ENCODE results near the gene MCTS1.
"Not testable (repeated sequence)": the region's sequence is repeated elsewhere in the genome, so short reads cannot be mapped to it uniquely, and the experiment has no call there.

Gene MCTS1, protein sequence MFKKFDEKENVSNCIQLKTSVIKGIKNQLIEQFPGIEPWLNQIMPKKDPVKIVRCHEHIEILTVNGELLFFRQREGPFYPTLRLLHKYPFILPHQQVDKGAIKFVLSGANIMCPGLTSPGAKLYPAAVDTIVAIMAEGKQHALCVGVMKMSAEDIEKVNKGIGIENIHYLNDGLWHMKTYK

DNA sequence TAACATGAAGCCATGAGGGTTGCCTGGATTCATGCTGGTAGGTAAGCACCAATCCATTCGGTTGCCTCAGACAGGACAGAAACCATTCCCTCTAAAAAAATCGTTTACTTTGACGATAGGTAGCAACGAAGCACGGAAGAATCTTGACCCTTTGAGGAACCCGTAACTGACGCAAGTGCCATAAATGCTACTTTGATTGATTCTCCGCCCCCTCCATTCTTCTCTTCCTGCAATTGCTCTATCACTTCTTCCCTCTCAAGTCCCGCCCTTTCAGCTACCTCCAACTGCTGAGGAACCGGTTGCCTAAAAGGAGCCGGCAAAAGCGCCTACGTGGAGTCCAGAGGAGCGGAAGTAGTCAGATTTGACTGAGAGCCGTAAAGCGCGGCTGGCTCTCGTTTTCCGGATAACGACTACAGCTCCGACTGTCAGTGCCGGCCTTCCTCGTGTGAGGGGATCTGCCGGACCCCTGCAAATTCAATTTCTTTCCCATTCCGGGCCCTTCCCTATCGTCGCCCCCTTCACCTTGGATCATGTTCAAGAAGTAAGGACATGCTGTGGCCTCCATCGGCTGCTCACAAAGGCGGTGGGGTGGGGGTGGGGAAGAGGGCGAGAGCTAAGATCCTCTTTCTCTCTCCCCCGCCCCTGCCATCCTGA lies at the start of gene MCTS1:
Gene MCTS1, plus strand, starts transcription at position 395 of the 654 bp plus-strand sequence. Its CDS starts 136 bp downstream, at position 531.
- peak; percentile 26 to 41 for DNase-seq (ENCODE audit: low read depth in 2 of 2, low spot score in 1 of 2)

DNA sequence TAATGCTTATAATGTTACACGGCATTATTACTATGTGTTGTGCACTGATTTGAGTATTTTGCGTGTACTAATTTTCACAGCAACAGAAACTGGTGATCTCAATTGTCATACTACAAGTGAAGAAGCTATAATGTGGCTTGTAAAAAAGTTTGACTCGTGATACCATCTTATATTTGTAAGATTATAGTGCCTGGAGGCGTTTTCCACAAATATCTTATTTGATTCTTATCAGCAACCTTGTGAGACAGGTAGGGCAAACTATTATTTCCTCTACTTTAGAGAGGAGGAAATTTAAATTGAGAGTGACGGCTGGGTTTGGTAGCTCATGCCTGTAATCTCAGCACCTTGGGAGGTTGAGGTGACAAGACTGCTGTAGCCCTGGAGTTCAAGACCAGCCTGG lies 47.6 kb upstream of the MCTS1 start:
- DNase-seq (ENCODE audit: low read depth in 2 of 2, low spot score in 1 of 2): no peak

DNA sequence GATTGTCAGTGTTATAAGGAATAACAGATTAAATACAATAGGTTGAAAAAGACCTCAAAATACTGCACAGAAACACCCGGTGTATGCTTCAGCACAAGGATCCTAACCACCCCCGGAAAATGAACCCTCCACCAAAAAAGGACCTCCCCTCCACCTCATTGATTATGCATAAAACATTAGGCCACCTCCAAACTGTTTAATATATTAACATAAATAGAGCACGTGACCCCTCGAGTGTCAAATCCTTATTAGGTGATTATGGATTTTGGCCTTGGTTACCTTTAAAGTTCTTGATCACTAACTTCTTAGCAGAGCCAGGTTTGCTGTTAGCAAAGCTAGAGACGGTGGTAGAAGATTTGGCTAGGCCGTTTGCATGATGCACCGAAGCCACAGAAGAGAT lies 44.1 kb upstream of the MCTS1 start:
- no peak for DNase-seq (ENCODE audit: low read depth in 2 of 2, low spot score in 1 of 2)

DNA sequence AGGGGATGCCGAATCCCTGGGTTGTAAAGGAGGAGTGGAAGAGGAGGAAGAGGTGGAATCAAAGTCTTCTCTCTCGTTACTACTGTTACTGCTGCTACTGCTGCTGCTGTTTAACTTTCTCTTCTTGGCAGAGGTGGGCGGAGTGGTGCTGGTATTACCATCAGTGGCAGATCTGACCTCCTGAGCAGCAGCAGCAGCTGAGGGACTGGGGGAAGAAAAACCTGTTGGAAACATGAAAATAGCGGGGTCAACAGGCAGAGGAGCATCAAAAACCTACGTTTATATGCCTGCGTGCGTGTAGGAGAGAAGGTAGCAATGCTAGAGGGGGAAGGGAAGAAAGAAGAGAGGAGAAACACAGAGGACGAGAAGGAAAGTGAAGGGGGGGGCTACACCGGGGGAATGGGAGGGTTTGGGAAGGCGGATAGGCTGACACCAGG lies 43.5 kb upstream of the MCTS1 start:
- DNase-seq (ENCODE audit: low read depth in 2 of 2, low spot score in 1 of 2): no peak

DNA sequence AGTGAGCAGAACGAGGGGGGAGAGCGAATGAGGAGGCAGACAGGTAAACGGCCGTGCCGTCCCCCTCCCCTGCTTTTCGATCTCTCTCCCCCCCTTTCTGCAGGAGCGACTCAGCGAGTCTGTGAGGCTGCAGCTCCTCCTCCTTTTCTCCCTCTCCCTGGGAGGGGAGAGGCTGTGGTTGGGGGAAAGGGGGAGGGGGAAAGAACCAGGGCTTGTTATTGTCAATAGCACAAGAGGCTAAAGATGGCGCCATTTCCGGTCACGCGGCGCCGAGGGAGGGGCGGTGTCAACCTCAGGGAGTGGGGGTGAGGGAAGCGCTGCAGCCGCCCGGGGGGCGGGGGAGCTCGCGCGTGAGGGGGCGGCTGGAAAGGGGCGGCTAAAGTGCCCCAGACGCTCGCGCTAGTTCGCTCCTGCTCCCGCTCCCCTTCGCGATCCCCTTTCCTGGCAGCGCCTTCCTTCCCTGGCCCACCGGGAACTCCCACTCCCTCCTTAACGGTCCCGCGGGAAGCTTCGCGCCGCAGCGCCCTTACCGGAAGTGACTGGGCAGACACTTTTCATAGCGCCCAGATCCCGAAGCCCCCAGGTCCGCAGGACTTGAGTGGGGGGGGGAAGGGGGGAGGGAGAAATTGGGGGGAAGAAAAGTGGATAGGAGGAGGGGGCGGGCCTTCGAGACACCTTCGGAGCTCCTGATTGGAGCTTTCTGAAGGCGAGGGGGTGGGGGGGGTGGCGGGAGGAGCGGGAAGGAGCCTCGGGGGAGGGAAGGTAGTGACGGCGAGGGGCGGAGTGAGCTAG lies 42.9 kb upstream of the MCTS1 start, which contains the start of gene CUL4B:
Gene CUL4B, minus strand, starts transcription at position 121 of the 792 bp plus-strand sequence. CDS start 324 bp downstream, outside the sequence.
- DNase-seq (ENCODE audit: low read depth in 2 of 2, low spot score in 1 of 2): peak; percentile 76 to 84

DNA sequence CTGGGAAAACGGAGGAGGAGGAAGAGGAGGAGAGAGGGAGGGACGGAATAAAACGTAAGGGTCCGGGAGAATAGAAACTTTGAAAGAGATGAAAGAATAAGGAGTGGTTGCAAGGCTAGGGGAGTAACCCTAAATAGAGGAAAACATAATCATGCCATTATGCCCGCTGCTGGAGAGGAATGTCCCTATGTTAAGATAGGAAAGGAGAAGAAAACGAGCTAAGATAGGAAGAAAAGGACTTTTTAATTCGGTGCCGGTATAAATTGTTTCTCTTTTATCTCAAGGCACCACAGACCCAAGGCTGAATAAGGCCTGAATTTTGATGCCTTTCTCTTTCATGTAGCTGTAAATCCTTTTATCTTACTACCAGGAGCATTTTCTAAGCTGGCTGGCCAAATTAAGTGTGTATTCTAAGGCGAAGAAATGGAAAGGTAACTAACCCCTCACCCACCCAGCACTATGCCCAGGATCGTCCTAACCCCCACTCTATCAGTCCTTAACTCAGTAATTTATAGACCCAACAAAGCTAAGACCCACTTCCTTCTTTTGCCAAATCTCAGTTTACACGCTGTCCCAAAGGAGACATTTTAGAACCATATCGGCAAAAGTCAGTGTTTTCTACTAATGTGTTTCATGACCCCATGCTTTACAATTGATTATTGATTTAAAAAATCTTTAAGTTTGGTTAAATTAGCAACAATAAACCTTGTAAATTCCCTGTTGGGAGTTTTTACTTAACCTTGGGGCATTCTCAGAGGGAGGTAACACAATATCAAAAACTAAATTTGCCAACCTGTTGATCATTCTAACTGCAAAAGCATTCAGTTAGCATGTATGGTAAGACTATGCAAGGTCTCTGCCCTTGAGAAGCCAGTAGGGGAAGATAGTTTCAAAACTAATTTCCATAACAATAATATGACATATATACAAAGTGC lies 42.0 kb upstream of the MCTS1 start:
- no peak for DNase-seq (ENCODE audit: low read depth in 2 of 2, low spot score in 1 of 2)

DNA sequence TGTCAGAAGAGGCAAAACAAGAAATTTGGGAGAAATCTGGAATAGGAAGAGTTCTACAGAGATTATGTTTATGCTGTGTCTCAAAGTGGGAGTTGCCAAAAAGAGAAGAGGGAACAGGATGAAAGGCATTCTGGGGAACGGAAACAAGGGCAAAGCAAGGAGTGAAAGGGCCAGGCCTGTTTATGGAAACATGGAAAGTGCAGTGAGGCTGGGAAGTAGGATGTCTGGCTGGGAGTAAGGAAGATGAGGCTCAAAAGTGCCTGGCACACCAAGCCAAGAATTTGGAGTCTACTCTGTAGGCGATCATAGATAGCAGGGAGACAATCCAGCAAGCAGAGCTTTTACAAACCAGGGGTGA lies 41.4 kb upstream of the MCTS1 start:
- DNase-seq (ENCODE audit: low read depth in 2 of 2, low spot score in 1 of 2): no peak

DNA sequence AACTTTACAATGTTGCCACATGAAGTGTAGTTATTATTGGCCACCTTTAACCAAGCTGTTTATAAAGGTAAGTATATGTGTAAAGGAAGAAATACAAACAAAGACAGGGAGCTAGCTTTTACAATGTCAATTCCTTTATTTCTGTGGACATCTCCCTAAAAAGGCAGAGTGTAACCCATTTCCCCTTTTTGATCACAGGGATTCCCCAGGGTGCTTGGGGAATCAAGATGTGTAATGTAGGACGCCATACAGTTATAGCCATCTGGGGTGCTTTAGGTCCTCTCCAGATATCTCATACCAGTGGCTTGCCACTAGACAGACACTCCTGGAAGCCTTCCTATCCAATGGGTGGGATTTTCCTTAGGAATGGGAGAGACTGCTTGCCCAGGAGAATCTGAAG lies 39.0 kb upstream of the MCTS1 start:
- DNase-seq (ENCODE audit: low read depth in 2 of 2, low spot score in 1 of 2): no peak

DNA sequence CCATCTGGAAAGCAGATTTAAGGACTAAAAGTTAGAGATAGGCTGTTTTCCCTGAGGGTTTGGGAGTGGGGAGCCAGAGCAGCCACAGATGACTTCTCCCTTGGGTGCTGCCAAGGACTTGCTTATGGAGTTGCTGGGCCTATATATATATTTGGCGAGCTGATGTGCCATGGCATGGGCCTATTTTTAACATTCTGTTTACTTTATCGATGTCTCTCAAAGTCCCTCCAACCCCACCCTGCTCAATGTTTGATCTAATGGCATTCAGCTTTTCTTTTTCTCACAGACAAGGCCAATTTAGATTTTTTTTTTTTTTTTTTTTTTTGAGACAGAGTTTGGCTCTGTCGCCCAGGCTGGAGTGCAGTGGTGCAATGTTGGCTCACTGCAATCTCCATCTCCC lies 37.1 kb upstream of the MCTS1 start:
- no peak for DNase-seq (ENCODE audit: low read depth in 2 of 2, low spot score in 1 of 2)

DNA sequence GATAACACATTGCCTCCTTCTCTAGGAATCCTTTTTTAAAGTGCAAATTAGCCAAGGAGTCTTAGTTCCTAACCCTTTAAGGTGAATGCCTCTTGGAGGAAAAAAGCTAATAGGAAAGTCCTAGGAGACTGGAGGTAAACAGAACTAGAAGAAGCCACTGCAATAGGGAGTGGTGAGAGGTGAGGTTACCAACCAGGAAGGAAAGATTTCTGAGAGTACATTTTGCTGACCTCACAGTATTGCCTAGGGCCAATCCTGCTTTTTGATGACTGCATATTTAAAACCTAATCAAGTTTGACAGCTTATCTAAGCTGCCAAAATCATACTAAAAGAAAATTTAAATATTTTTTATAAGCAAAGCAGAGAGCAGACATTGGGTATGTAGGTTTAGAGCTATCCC lies 35.9 kb upstream of the MCTS1 start:
- DNase-seq (ENCODE audit: low read depth in 2 of 2, low spot score in 1 of 2): no peak

DNA sequence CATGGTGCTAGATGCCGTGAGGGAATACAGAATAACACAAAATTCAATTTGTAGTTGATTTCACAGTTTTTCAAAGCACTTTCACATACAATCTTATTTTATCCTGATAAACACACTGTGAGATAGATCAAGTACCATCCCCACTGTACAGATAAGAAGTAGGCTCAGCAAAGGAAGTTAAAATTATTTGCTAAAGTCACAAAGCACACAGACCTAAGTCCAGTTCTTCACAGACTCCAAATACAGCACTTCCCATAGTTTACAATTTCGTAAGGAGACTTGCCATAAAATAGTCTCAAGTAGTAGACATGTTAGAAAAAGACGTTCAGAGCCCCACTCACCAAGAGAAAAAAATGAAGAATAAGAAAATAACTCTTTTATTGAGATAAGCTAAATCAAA lies 35.3 kb upstream of the MCTS1 start:
- no peak for DNase-seq (ENCODE audit: low read depth in 2 of 2, low spot score in 1 of 2)

DNA sequence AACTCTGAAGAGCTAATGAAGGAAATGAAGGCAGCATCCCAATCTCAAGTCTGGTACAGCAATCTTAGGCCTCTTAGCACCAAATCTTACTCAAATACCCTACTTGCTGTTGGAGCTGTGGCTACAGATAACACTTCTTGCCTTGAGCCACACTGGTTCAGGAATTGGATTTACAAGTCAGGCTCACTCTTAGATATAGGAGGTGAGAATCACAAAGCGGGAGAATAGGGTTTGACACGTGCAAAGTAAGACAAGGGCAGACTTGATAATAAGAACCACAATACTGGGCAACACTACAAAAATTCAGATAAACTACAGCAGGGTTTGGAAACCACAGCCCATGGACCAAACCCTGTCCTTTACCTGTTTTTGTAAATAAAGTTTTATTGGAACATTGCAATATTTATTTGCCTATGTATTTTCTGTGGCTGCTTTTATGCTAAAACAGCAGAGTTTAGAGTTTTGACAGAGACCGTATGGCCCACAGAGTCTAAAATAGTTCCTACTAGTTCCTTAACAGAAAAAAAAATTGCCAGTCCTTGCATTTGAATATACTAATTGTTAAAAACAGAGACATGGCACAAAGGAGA lies 33.8 kb upstream of the MCTS1 start:
- DNase-seq (ENCODE audit: low read depth in 2 of 2, low spot score in 1 of 2): no peak

DNA sequence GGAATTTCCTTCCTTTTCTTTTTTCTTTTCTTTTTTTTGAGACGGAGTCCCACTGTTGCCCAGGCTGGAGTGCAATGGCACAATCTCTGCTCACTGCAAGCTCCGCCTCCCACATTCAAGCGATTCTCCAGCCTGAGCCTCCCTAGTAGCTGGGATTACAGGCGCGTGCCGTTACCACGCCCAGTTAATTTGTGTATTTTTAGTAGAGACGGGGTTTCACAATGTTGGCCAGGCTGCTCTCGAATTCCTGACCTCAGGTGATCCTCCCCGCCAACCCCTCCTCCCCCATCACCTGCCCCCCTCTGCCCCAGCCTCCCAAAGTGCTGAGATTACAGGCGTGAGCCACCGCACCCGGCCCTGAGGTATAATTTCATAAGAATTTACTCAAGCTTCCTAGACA lies 30.1 kb upstream of the MCTS1 start:
- not testable (repeated sequence) for DNase-seq (ENCODE audit: low read depth in 2 of 2, low spot score in 1 of 2)

DNA sequence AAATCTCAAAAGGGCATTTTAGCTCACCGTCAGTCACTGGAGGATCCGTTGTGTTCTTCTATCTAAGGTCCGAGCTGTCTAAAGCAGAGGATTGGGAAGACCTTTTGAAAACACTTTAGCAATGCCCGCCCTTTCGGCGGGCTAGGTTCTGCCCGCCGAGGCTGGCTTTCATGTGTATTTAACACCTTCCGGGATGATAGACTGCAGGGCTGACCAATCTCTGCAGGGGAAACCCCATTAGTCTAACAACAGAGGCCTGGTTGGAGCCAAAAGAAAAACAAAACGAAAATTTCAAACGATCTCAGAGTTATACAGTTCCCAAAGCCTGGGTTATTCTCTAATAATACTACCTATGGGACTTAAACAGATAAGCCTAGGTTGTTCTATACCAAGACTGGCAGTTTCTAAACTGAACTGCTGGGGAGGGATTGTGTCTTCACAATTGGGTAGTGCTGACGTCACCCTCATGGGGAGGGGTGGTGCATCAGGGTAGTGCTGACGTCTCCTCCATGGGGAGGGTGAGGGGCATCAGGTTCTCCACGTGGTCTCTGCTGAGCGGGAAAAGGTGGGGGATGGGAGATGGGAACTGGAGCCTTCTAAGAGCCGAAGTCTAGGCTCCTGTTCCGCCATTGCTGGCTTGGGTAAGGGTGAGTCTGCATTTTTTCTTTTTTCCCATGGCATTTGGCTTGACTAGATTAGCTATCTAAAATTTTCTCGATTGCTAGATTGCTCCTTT lies 28.4 kb upstream of the MCTS1 start:
- no peak for DNase-seq (ENCODE audit: low read depth in 2 of 2, low spot score in 1 of 2)

DNA sequence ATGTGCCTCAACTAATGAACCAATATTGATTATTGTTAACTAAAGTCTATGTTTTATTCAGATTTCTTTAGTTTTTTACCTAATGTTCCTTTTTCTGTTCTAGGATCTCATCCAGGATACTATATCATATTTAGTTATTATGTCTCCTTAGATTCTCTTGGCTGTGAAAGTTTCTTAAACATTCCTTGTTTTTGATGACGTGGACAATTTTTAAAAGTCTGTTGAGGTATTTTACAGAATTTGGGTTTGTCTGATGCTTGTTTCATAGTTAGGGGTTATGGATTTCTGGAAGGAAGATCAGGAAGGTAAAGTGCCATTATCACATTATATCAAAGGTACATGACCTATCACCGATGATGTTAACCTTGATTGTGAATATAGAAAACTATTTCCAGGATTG lies 18.2 kb upstream of the MCTS1 start:
- no peak for DNase-seq (ENCODE audit: low read depth in 2 of 2, low spot score in 1 of 2)

DNA sequence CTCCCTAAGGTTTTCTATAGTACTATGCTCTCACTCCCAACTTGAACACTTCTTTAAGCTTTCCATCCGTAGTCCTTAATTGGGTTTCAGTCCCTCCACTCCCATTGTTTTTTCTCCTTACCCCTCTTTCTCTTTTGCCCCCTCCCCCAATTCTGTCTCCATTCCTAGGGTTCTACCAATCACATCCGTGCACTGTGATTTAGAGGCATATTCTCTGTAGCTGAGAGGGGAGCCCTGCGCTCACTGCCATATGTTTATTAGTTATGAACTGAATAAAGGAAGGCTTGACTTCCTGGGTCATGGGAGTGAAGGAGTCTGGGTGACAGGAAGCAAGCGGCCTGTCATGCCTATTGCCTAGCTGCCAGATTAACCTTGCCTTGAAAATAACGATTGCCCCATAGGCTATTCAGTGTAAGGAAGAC lies 471 bp downstream of the MCTS1 start:
- no peak for DNase-seq (ENCODE audit: low read depth in 2 of 2, low spot score in 1 of 2)

DNA sequence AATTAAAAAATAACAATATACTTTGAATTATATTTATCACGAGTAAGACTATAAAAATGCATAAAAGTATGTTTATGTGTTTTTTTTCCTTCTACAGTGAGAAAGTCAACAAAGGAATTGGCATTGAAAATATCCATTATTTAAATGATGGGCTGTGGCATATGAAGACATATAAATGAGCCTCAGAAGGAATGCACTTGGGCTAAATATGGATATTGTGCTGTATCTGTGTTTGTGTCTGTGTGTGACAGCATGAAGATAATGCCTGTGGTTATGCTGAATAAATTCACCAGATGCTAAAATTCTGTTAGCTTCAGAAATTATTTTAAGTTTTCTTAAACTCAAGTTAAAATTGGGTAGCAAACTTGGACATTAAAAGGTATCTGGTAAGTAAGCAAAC lies 8.2 kb downstream of the MCTS1 start:
- no peak for DNase-seq (ENCODE audit: low read depth in 2 of 2, low spot score in 1 of 2)

DNA sequence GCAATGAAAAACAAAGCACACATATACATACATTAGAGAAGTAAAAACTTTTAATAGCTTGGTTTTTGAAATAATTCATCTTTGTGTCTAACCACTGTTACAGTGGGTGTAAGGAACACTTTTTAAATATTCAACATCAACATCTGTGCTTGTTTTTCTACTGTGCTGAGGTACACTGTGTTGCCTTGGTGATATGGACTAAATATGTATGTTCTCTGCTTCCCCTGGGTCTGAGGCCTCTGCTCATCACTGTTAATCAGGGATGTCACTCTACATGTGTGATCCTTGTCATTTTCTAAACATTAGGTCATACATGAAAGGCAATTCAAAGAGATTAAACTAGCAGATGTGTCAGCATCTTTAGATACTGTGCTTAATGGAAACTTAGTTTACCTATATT lies 10.9 kb downstream of the MCTS1 start:
- DNase-seq (ENCODE audit: low read depth in 2 of 2, low spot score in 1 of 2): no peak

DNA sequence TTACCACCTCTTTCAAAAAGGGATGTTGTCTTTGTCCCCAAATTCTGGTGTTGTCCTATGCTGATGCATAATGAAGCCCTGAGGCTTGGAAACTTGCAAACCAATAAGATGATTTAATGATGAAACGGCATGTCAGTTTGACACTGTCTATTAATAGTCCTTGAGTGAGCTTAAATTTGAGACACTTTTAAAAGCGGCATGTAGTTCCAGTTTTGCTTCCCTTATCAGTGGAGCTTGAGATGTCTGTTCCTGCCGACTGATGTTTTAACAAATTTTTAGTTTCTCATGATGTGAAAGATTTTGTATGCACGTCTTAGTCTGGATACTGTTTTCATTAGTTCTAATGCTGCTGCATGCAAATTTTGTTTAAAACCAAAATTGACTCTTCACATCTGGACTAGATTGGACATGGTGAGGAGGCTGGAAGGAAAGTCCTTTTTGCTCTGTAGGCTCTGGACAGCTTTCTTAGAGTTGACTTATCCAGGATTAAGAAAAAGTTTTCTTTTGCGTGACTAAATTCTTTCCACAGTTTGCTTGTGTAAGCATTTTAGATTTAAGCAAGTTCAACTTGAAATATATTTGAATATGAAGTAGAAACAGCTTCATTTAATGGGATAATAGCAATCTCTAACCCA lies 14.2 kb downstream of the MCTS1 start:
- DNase-seq (ENCODE audit: low read depth in 2 of 2, low spot score in 1 of 2): no peak

DNA sequence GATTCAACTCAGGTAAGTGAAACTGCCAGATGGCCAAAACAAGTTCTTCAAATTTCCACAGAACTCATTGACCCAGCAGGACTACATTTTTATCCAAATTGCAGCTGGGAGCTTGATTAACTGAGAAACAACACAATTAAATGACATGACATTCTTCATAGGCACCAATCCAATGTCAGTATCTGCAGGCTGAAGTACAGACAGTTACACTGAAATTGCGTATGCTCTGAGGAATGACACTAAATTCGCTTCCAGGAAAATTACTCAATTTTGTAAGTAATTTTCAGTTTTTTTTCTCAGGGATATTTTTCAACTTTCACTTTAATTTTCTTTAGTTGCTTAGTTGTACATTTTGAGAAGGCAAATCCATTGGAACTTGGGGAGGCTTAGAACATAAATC lies 21.5 kb downstream of the MCTS1 start:
- no peak for DNase-seq (ENCODE audit: low read depth in 2 of 2, low spot score in 1 of 2)
